Glutamatergic neuron (in vitro differentiated cells): ENCODE data around the gene ZC3H7B. TPM values are rescaled to one million over a fixed set of nuclear protein-coding genes. Genes with fewer than 3 reads are reported as not detected.
A peak's percentile ranks its signal among the peaks of the same experiment; 100 is the strongest.

Source experiments
- DNase-seq: peaks from one replicate; pipeline ENCODE4 v3.0.0; 2022
- H3K27ac Mint-ChIP-seq: one replicate; pipeline ENCODE4 v1.8.0; 2020; ENCODE audit warnings: mild to moderate bottlenecking, mixed read lengths, inconsistent platforms; ENCODE audit not compliant: unreplicated experiment
- H3K27me3 Mint-ChIP-seq: one replicate; pipeline ENCODE4 v1.8.0; 2020; ENCODE audit warnings: mild to moderate bottlenecking, moderate library complexity, mixed read lengths, inconsistent platforms; ENCODE audit not compliant: unreplicated experiment
- H3K36me3 Mint-ChIP-seq: one replicate; pipeline ENCODE4 v1.8.0; 2020; ENCODE audit warnings: mild to moderate bottlenecking, mixed read lengths, inconsistent platforms; ENCODE audit not compliant: unreplicated experiment
- H3K4me1 Mint-ChIP-seq: one replicate; pipeline ENCODE4 v1.8.0; 2020; ENCODE audit warnings: mild to moderate bottlenecking, low read depth, mixed read lengths, inconsistent platforms; ENCODE audit not compliant: unreplicated experiment
- H3K4me3 Mint-ChIP-seq: one replicate; pipeline ENCODE4 v1.8.0; 2020; ENCODE audit warnings: mild to moderate bottlenecking, mixed read lengths, inconsistent platforms; ENCODE audit not compliant: unreplicated experiment
- H3K9me3 Mint-ChIP-seq: one replicate; pipeline ENCODE4 v1.8.0; 2020; ENCODE audit warnings: mild to moderate bottlenecking, moderate library complexity, mixed read lengths, inconsistent platforms; ENCODE audit not compliant: unreplicated experiment
- CTCF ChIP-seq: fragments of 200-600 bp; sonication (generic); IDR thresholded peaks from one replicate; pipeline ENCODE4 v1.5.0; 2021; ENCODE audit not compliant: partially characterized antibody, unreplicated experiment
- total RNA-seq: library from RNA; stranded (reverse); fragmentation: NEBNext Ultra II Directional; extraction: Animal tissue kit (Norgen Biotek cat#: 25700); gene quantifications from one replicate; pipeline ENCODE4 v1.2.1, GENCODE V29; 2021; ENCODE audit not compliant: unreplicated experiment

Gene ZC3H7B
- total RNA-seq, 1 donor from 2014 or later, result 51.6 TPM

- H3K9me3 Mint-ChIP-seq, result no peaks in the 10 kb centered on the region
- H3K27ac Mint-ChIP-seq, result no peak overlapping the region
- no peak overlapping the region for H3K4me3 Mint-ChIP-seq
- no peaks in the 10 kb centered on the region for H3K27me3 Mint-ChIP-seq
- no peak for TF ChIP-seq CTCF
- H3K4me1 Mint-ChIP-seq, result peaks cover 4% of the 10 kb centered on the region
- H3K36me3 Mint-ChIP-seq, result peaks cover 4% of the 10 kb centered on the region
- no peak for DNase-seq
These were observed 10.2 kb downstream of the ZC3H7B start for GRCh38 chr22:41311487-41311886.

- Mint-ChIP-seq H3K9me3 (peaks cover 1% of the 10 kb centered on the region), H3K27ac (no peak overlapping the region), H3K4me1 (no peaks in the 10 kb centered on the region), H3K4me3 (no peak overlapping the region), H3K27me3 (no peaks in the 10 kb centered on the region), H3K36me3 (no peaks in the 10 kb centered on the region)
- DNase-seq, result no peak
- TF ChIP-seq CTCF, result no peak
These were observed 13.5 kb downstream of the ZC3H7B start for GRCh38 chr22:41314821-41315220.

GRCh38 chr22:41315586-41315985, 14.3 kb downstream of the ZC3H7B start:
- Mint-ChIP-seq H3K4me1 (no peaks in the 10 kb centered on the region), H3K27ac (no peak overlapping the region), H3K36me3 (no peaks in the 10 kb centered on the region), H3K4me3 (no peak overlapping the region), H3K9me3 (peaks cover 1% of the 10 kb centered on the region), H3K27me3 (no peaks in the 10 kb centered on the region)
- DNase-seq, result no peak
- no peak for TF ChIP-seq CTCF

- H3K27me3 Mint-ChIP-seq, result peaks cover 5% of the 10 kb centered on the region
- no peak for TF ChIP-seq CTCF
- peaks cover 4% of the 10 kb centered on the region for H3K4me1 Mint-ChIP-seq
- H3K9me3 Mint-ChIP-seq, result peaks cover 3% of the 10 kb centered on the region
- H3K27ac Mint-ChIP-seq, result peak overlapping the region; percentile 8
- DNase-seq, result no peak
- H3K36me3 Mint-ChIP-seq, result peaks cover 4% of the 10 kb centered on the region
- H3K4me3 Mint-ChIP-seq, result no peak overlapping the region
These were observed 19.3 kb downstream of the ZC3H7B start for GRCh38 chr22:41320416-41321240.

- peaks cover 4% of the 10 kb centered on the region for H3K36me3 Mint-ChIP-seq
These were observed 23.6 kb downstream of the ZC3H7B start for GRCh38 chr22:41324821-41325528.

More at GRCh38 chr22:41324821-41325528, 23.6 kb downstream of the ZC3H7B start:
- no peak for TF ChIP-seq CTCF
- Mint-ChIP-seq H3K9me3 (peaks cover 3% of the 10 kb centered on the region), H3K4me1 (peaks cover 11% of the 10 kb centered on the region), H3K27ac (no peak overlapping the region), H3K4me3 (no peak overlapping the region), H3K27me3 (peaks cover 5% of the 10 kb centered on the region)
- no peak for DNase-seq
